B cell (primary cell): ENCODE measurements around the gene LAMC2. TPM values are rescaled to one million over a fixed set of nuclear protein-coding genes. Genes with fewer than 3 reads are reported as not detected.

ENCODE experiments used
- ATAC-seq: fragments of 200-7000 bp; cut with Tn5 transposase; one replicate; pipeline ENCODE4 v1.10.0; 2021; ENCODE audit warnings: low read depth, mild to moderate bottlenecking, moderate number of reproducible peaks, moderate library complexity
- CTCF ChIA-PET: fragments of 350-600 bp; sonication (Branson Sonifier 250); formaldehyde crosslinking; loops from one replicate; lab custom pipeline; 2021; ENCODE audit warnings: antibody characterized with exemption, inconsistent platforms; lab: Charles Lee
- POLR2A ChIA-PET: fragments of 350-600 bp; sonication (Branson Sonifier 250); formaldehyde crosslinking; loops from one replicate; lab custom pipeline; 2021; ENCODE audit warnings: antibody characterized with exemption; lab: Charles Lee
- DNase-seq: peaks from one replicate; pipeline ENCODE4 v3.0.0; 2013
- H2AFZ ChIP-seq: 2 replicates; pipeline ENCODE4 v1.6.1; 2012; ENCODE audit warnings: mild to moderate bottlenecking, low read depth, low read length; ENCODE audit not compliant: insufficient read depth, poor library complexity, severe bottlenecking
- H3K27ac ChIP-seq, 2 donors: 1 replicate in 1 of 2; 2 replicates in 1 of 2; pipeline ENCODE4 v1.5.1; 2012 to 2013; ENCODE audit warnings: low read length in 2 of 2, mild to moderate bottlenecking in 2 of 2, moderate library complexity in 1 of 2
- H3K27me3 ChIP-seq, 4 experiments: fragments of 200-600 bp in 1 of 4; sonication (generic) in 1 of 4; replicated peaks in 1 of 4; 1 replicate in 2 of 4; 2 replicates in 2 of 4; pipeline versions ENCODE4 v1.6.1 to v1.7.0; 2013 to 2016; ENCODE audit warnings: low read length in 3 of 4, mild to moderate bottlenecking in 2 of 4, mixed read lengths in 1 of 4, moderate library complexity in 1 of 4; ENCODE audit not compliant: insufficient read depth in 4 of 4, control insufficient read depth in 3 of 4; ENCODE audit errors: control extremely low read depth in 1 of 4
- H3K36me3 ChIP-seq, 2 experiments: replicated peaks in 1 of 2; 1 replicate in 1 of 2; 2 replicates in 1 of 2; pipeline versions ENCODE4 v1.6.1 to v1.7.1; 2013; ENCODE audit warnings: low read length in 1 of 2; ENCODE audit not compliant: insufficient read depth in 2 of 2, control insufficient read depth in 1 of 2; ENCODE audit errors: control extremely low read depth in 1 of 2, extremely low read depth in 1 of 2
- H3K4me1 ChIP-seq, 2 donors: fragments of 200-600 bp in 1 of 2; sonication (generic) in 1 of 2; 1 replicate in 1 of 2; 2 replicates in 1 of 2; pipeline versions ENCODE4 v1.5.1 to v1.6.1; 2013 to 2017; ENCODE audit warnings: low read length in 2 of 2; ENCODE audit not compliant: control insufficient read depth in 2 of 2, insufficient read depth in 2 of 2
- H3K4me2 ChIP-seq: replicated peaks from 2 replicates; pipeline ENCODE3; 2012; ENCODE audit warnings: mild to moderate bottlenecking, low read depth, low read length; ENCODE audit not compliant: poor library complexity, severe bottlenecking
- H3K4me3 ChIP-seq, 5 experiments: fragments of 200-600 bp in 1 of 5; sonication (generic) in 1 of 5; 1 replicate in 3 of 5; 2 replicates in 2 of 5; pipeline versions ENCODE4 v1.5.1 to v1.7.0; 2011 to 2016; ENCODE audit warnings: low read length in 4 of 5, mild to moderate bottlenecking in 4 of 5, low read depth in 2 of 5, control low read depth in 1 of 5, moderate library complexity in 1 of 5; ENCODE audit not compliant: insufficient read depth in 1 of 5; ENCODE audit errors: control extremely low read depth in 1 of 5, extremely low read depth in 1 of 5
- H3K79me2 ChIP-seq: fragments of 200-600 bp; sonication (generic); one replicate; pipeline ENCODE4 v1.6.0; 2016; ENCODE audit warnings: low read length; ENCODE audit not compliant: control insufficient read depth, insufficient read depth
- H3K9ac ChIP-seq: fragments of 200-600 bp; sonication (generic); 2 replicates; pipeline ENCODE4 v1.6.1; 2017; ENCODE audit warnings: mild to moderate bottlenecking, low read length, moderate library complexity
- H3K9me3 ChIP-seq, 3 donors: one replicate each; pipeline versions ENCODE4 v1.6.1 to v1.7.1; 2013; ENCODE audit warnings: low read length in 2 of 3; ENCODE audit not compliant: control insufficient read depth in 2 of 3, insufficient read depth in 1 of 3; ENCODE audit errors: control extremely low read depth in 1 of 3
- H4K20me1 ChIP-seq: 2 replicates; pipeline ENCODE4 v1.6.0; 2012; ENCODE audit warnings: mild to moderate bottlenecking, low read length; ENCODE audit not compliant: insufficient read depth, control insufficient read depth, poor library complexity, severe bottlenecking
- H3K27ac Mint-ChIP-seq: one replicate; pipeline ENCODE4 v1.8.0; 2021; ENCODE audit warnings: mixed read lengths
- H3K27me3 Mint-ChIP-seq: one replicate; pipeline ENCODE4 v1.8.0; 2021; ENCODE audit warnings: mixed read lengths
- H3K4me1 Mint-ChIP-seq: one replicate; pipeline ENCODE4 v1.8.0; 2021; ENCODE audit warnings: mixed read lengths
- H3K4me3 Mint-ChIP-seq: one replicate; pipeline ENCODE4 v1.8.0; 2021; ENCODE audit warnings: mixed read lengths
- H3K9me3 Mint-ChIP-seq: one replicate; pipeline ENCODE4 v1.8.0; 2022; ENCODE audit warnings: mixed read lengths; ENCODE audit not compliant: insufficient read depth
- EZH2 ChIP-seq: IDR thresholded peaks from 2 replicates; pipeline ENCODE4 v1.6.1; 2012; ENCODE audit warnings: borderline replicate concordance, low read depth, mild to moderate bottlenecking, moderate library complexity, low read length; ENCODE audit not compliant: insufficient read depth, poor library complexity, severe bottlenecking
- WGBS: methylation state at CpG from one replicate; pipeline ENCODE4 v1.1.5; 2013; ENCODE audit warnings: missing lambda C conversion rate; ENCODE audit not compliant: insufficient coverage; 5-methylcytosine and 5-hydroxymethylcytosine counted together
- intact Hi-C: fragments of 100-400 bp; cut with micrococcal nuclease; formaldehyde crosslinking; loops from one replicate; pipeline ENCODE4 v1.10.0; 2022
- polyA plus RNA-seq: library from polyadenylated mRNA; depleted of rRNA; stranded (reverse); fragments of >200 nt; gene quantifications from 2 replicates; pipeline ENCODE4 v1.2.3, GENCODE V29; 2012
- total RNA-seq, 2 donors: library from RNA; stranded (reverse); fragments of 120-200 nt in 1 of 2; gene quantifications; 1 replicate in 1 of 2; 2 replicates in 1 of 2; pipeline versions ENCODE4 v1.2.3 to v1.2.4, GENCODE V29; 2013 to 2022
- TF ChIP-seq, protein P1 (sequence below): fragments of 200-600 bp; IDR thresholded peaks from one replicate; pipeline ENCODE4 v1.8.0; 2022; ENCODE audit warnings: antibody characterized with exemption, mild to moderate bottlenecking

The LAMC2 gene
- total and polyA plus RNA-seq, 2 donors (not counting 1 experiment from before 2014, with no cell fraction given): not detected

DNA sequence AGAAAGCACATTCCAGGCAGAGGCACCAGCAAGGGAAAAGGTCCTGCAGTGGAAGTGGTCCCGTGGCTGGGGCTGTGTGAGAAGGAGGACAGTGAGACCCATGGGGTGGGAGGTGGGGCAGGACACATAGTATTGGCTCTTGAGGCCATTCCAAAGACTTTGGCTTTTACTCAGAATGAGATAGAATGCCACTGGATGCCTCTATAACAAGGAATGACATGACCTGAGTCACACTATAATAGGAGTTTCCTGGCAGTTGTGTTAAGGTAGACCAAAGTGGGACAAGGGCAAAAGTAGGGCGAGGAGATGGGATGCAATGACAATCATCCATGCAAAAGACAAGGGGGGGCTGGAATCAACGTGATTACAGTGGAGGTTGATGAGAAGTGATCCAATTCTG lies 24.7 kb upstream of the LAMC2 start:
- CTCF ChIA-PET: no interaction called here
- no peak overlapping the region for H3K9ac ChIP-seq
- intact Hi-C loops: no loop called here
- peaks cover 0 to 5% (median 0%) of the 10 kb centered on the region in 3 donors for H3K9me3 ChIP-seq
- POLR2A ChIA-PET: interaction anchor here (0.7 kb wide), 1 partner anchor 24 kb away, joined by 4 read pairs; no protein-coding TSS in a partner anchor
- no peaks in the 10 kb centered on the region for H4K20me1 ChIP-seq
- TF ChIP-seq EZH2: no peak
- TF ChIP-seq, protein P1, sequence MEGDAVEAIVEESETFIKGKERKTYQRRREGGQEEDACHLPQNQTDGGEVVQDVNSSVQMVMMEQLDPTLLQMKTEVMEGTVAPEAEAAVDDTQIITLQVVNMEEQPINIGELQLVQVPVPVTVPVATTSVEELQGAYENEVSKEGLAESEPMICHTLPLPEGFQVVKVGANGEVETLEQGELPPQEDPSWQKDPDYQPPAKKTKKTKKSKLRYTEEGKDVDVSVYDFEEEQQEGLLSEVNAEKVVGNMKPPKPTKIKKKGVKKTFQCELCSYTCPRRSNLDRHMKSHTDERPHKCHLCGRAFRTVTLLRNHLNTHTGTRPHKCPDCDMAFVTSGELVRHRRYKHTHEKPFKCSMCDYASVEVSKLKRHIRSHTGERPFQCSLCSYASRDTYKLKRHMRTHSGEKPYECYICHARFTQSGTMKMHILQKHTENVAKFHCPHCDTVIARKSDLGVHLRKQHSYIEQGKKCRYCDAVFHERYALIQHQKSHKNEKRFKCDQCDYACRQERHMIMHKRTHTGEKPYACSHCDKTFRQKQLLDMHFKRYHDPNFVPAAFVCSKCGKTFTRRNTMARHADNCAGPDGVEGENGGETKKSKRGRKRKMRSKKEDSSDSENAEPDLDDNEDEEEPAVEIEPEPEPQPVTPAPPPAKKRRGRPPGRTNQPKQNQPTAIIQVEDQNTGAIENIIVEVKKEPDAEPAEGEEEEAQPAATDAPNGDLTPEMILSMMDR: no peak
- Mint-ChIP-seq H3K27me3 (peaks cover 7% of the 10 kb centered on the region), H3K4me1 (no peaks in the 10 kb centered on the region), H3K9me3 (no peaks in the 10 kb centered on the region), H3K27ac (no peak overlapping the region), H3K4me3 (no peak overlapping the region)
- H2AFZ ChIP-seq: no peak overlapping the region
- WGBS: 77% methylated on average over 3 of the region's 3 CpGs
- no peak for ATAC-seq
- H3K27ac ChIP-seq: no peak overlapping the region
- H3K4me1 ChIP-seq: no peaks in the 10 kb centered on the region
- no peak for DNase-seq
- H3K79me2 ChIP-seq: no peaks in the 10 kb centered on the region
- no peak overlapping the region for H3K4me2 ChIP-seq
- H3K36me3 ChIP-seq: no peaks in the 10 kb centered on the region
- H3K27me3 ChIP-seq: peaks cover 0 to 8% (median 3%) of the 10 kb centered on the region in 4 experiments
- no peak overlapping the region for H3K4me3 ChIP-seq

DNA sequence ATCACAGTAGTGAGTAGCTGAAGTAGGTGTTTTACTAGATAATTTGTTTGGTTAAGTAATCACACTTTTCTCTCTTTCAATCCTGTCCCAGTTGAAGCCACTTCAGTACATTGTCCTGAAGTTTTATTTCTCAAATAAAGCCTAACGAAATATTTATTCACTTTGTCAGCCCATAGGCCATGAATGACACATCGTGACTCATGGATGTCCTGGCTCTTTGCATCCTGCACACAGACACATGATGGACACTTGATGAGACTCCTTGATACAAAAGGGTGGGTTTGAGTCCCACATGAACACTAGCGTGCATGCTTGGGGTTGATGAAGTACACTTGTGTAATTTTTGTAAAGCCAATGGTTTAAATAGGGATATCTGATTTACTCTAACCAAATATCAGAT lies 22.7 kb upstream of the LAMC2 start:
- Mint-ChIP-seq H3K27ac (no peak overlapping the region), H3K27me3 (peaks cover 7% of the 10 kb centered on the region), H3K9me3 (no peaks in the 10 kb centered on the region), H3K4me1 (no peaks in the 10 kb centered on the region), H3K4me3 (no peak overlapping the region)
- no peak overlapping the region for H3K4me2 ChIP-seq
- no peaks in the 10 kb centered on the region for H3K4me1 ChIP-seq
- intact Hi-C loops: no loop called here
- no peaks in the 10 kb centered on the region for H3K36me3 ChIP-seq
- H3K79me2 ChIP-seq: no peaks in the 10 kb centered on the region
- H3K4me3 ChIP-seq: no peak overlapping the region
- DNase-seq (no peak), ATAC-seq (no peak)
- ChIA-PET CTCF (no interaction called here), POLR2A (no interaction called here)
- peaks cover 0 to 8% (median 3%) of the 10 kb centered on the region in 4 experiments for H3K27me3 ChIP-seq
- TF ChIP-seq, protein P1: no peak
- TF ChIP-seq EZH2: no peak
- H4K20me1 ChIP-seq: no peaks in the 10 kb centered on the region
- peaks cover 0 to 5% (median 0%) of the 10 kb centered on the region in 3 donors for H3K9me3 ChIP-seq
- H3K27ac ChIP-seq: no peak overlapping the region
- WGBS: 93% methylated on average over 2 of the region's 3 CpGs
- H2AFZ ChIP-seq: no peak overlapping the region
- no peak overlapping the region for H3K9ac ChIP-seq
